Dermis microvascular lymphatic vessel endothelial cell (primary cell): ENCODE measurements around the gene FUCA1. TPM values are rescaled to one million over a fixed set of nuclear protein-coding genes. Genes with fewer than 3 reads are reported as not detected.
"Not testable (repeated sequence)": the region's sequence is repeated elsewhere in the genome, so short reads cannot be mapped to it uniquely, and the experiment has no call there.

Source experiments
- DNase-seq, 2 donors: peaks; one replicate each; pipeline versions ENCODE4 v3.0.0 to v3.0.0-alpha.2; 2010; ENCODE audit warnings: low read depth in 2 of 2
- total RNA-seq: library from RNA; depleted of rRNA; stranded (reverse); fragments of >200 nt; gene quantifications from 2 replicates; pipeline ENCODE4 v1.2.1, GENCODE V29; 2014

FUCA1 gene
- total RNA-seq, 1 donor from 2014 or later: 10.0 TPM

DNA sequence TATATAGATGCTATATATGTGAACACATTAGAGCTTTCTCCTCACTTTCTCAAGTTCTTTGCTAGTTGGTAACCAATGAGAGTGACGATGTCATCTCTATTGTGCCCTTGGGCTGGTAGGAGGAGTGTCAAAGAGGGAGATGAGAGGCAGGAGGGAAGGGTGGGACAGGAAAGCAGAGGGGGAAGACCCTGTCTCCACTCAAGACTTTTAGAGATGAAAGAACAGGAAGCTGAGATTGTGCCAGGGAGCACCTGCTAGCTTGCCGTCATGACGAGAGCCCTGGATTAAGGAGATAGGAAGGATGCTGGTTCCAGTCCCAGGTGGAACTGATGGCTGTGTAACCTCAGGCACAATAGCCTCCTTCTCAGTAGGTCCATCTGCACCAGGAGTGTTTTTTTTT is 28.4 kb upstream of the FUCA1 start:
- DNase-seq: no peak

DNA sequence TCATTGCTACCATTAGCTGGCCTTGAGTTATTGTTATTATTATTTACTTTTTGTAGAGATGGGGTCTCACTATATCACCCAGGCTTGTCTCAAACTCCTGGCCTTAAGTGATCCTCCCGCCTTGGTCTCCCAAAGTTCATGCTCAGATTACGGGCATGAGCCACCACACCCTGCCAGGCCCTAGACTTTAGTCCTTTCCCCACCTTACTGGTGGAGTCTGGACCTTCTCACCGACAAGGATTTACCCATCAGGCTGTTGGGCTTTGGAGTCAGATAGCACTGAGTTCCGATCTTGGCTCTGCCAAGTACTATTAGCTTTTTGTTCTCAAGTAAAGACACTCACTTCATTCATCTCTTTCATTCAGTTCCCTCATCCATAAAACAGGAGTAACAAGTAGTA is 27.9 kb upstream of the FUCA1 start:
- DNase-seq: no peak

DNA sequence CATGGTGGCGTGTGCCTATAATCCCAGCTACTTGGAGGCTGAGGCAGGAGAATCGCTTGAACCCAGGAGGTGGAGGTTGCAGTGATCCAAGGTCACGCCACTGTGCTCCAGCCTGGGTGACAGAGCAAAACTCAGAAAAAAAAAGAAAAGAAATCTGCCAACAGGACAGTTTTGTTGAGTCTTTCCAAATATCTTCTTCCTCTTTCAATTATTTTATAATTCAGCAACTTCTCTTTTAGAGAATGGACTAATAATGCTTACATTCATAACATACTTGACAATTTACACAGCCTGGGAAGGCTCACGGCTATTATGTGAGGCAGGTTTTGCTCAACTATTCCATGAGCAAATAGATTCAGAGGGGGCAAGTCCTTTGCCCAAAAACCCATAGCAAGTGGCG is 27.0 kb upstream of the FUCA1 start:
- no peak for DNase-seq

DNA sequence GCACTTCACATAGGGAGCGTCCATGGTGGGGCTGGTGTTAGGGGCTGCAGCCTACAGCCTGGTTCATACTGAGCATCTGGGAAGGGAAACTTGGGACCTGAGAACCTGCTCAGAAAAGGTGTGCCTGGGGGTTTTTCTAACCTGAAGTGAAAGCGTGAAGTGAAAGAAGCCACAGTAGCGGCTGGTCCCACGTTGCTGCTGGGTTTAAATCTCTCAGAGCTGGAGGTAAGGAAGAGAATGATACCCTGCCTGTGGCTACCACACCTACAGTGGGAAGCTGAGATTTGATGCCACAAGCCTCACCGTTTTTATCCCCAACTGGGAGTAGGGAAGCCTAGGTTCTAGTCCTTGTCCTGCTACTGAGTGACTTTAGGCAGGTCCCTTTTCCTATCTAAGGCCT is 21.0 kb upstream of the FUCA1 start:
- DNase-seq: no peak

DNA sequence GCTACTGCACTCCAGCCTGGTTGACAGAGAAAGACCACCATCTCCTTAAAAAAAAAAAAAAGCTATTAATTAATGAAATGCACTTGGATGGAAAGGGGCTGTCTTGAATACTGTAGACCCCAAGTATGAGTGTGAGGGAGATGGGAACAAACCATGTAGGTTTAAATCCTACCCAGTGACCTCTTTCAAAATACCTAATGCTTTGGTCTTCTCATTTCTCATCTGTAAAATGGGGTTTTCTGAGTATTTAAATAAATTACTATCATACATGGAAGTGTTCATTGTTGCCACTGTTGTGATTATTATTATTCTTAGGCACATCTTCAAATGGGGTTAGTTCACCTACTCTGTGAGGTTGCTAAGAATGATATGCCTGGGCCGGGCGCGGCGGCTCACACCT is 17.1 kb upstream of the FUCA1 start:
- DNase-seq: no peak

DNA sequence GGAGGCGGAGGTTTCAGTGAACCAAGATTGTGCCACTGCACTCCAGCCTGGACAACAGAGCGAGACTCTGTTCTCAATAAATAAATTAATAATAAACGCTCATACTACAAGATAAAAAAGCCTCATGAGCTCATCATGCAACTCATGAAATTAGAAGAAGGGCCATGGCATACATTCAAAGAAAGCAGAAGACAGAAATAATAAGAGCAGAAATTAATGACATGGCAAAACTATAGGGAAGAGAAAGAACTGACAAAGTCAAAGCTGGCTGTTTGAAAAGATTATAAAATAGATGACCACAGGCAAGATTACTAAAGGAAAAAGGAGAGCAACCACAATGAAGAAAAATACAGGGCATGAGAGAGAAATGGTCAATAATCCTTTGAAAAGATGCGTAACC is 14.7 kb upstream of the FUCA1 start:
- no peak for DNase-seq

DNA sequence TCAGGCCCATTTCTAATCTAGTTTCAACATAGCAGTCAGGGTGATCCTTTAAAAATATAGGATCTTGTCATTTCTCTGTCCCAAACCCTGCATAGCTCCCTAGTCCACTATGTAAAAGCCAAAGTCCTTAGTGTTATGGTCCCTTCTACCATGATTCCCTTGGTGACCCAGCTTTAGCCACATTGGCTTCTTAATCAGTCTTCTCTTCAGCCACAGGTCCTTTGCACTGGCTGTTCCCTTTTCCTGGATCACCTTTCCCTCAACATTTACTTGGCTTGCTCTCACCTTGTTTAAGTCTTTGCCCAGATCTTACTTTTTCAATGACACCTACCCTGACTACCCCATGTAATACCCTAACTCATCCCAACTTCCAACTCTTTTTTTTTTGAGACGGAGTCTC is 11.7 kb upstream of the FUCA1 start:
- no peak for DNase-seq

DNA sequence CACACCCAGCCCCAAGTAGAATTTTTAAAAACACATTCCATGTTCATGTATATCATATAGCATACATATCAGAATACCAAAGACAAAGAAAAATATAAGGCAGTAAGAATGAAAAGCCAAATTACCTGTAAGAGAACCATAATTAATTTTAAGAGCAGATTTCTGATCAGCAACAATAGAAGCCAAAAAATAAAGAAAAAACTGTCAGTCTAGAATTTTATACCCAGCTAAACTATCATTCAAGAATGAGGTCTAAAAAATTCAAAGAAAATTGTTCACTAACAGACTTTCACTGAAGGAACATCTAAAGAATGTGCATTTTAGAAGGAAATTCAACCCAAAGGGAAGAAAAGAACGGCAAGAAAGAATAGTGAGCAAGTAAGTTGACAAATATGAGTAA is 10.6 kb upstream of the FUCA1 start:
- DNase-seq: no peak

DNA sequence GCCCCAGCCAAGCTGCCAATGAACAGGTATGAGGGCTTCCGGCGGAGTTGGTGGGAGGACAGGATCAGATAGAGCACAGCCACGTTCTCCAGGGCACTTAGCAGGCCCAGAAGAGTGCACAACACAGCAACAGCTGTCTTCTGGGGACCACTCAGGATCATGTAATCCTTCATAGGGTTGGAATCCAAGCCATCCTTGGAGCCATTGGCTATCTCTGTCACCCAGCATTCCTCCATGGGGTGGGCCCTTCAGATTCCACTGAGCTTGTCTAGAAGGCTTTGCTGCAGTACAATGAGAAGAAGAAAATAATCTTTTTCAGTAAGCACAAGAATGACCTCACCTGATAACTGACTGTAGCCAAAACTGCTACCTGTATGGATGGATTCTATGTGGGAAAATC is 7.3 kb upstream of the FUCA1 start:
- no peak for DNase-seq

DNA sequence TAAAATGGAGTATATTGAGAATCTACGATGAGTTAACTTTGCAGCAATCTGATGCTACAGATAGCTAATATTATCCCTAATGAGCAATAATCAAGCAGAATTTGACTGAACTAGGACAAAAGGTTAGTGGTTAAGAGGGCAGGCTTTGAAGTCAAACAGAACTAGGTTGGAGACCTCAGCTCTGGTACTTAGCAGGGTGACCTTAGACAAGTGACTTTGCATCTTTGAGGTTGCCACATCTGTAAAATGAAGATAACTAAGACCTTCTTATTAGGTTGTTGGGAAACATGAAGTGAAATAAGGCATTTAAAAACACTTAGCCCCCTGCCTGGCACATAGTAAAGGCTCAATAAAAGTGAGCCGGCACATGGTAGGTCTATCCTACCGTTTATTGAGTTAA is 4.3 kb upstream of the FUCA1 start:
- no peak for DNase-seq

DNA sequence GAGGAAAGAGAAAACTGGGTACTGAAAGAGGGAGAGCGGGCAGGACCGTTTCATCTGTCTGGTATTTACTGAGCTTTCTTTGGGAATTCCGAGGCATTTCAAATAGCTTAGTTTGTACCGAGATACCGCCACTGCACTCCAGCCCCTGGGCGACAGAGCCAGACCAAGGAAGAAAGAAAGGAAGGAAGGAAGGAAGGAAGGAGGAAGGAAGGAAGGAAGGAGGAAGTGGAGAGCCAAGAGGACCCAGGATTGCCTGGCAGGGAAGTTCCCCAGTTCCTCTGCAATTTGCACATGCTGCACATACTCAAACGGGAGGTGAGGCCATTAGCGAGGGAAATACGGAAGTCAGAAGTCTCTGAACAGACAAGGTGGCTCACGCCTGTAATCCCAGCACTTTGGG is 961 bp upstream of the FUCA1 start:
- no peak for DNase-seq

DNA sequence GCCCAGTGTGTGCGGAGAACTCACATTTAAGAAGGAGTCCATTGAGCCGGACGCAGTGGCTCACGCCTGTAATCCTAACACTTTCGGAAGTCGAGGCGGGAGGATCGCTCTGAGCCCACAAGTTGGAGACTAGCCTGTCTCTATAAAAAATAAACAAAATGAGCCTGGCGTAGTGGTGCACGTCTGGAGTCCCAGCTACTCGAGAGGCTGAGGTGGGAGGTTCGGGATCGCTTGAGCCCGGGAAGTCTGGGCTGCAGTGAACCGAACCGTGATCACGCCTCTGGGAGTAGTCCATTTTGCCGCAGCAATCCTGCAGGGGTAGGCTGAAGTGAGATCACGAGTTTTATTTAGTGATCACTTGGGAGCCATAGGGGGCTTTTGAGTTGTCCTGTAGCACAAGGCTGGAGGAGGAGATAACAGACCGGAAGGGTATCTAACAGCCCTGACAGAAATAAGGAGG is 497 bp upstream of the FUCA1 start:
- peak in 1 of 2 donors; percentile 2 for DNase-seq

DNA sequence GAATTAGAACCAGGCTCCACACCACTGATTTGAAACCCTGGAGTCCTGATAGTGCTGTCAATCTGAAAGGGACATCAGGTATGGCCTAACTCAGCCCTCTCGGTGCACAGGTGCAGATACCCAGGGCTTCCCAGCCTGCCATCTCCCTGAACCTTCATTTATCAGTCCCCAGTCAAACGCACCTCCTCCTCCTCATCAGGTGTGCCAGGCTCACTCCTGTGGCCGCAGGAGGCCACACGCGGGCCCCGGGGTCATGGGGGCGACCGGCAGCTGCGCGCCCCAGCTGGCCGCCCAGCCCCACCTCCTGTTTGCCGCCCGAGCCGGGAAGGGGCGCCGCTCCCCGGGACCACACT is 572 bp downstream of the FUCA1 start:
- no peak for DNase-seq

DNA sequence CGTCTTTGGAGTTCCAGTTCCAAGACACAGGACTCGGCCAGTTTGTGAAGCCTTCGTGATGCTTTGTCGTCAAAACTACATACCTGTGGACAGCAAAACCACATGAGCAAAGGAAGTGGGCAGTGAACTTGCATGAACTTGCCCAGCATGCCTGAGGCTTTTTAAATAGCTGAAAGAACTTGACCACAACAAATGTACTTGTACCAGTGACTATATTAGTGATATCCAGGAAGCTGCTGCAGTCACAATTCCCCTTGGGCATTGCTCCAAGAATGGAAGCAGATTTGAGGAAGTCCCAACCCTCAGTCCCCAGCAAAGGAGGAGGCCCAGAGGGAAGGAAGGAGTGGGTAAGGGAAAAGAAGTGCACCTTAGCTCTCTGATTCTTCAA is 2.6 kb downstream of the FUCA1 start:
- DNase-seq: no peak

DNA sequence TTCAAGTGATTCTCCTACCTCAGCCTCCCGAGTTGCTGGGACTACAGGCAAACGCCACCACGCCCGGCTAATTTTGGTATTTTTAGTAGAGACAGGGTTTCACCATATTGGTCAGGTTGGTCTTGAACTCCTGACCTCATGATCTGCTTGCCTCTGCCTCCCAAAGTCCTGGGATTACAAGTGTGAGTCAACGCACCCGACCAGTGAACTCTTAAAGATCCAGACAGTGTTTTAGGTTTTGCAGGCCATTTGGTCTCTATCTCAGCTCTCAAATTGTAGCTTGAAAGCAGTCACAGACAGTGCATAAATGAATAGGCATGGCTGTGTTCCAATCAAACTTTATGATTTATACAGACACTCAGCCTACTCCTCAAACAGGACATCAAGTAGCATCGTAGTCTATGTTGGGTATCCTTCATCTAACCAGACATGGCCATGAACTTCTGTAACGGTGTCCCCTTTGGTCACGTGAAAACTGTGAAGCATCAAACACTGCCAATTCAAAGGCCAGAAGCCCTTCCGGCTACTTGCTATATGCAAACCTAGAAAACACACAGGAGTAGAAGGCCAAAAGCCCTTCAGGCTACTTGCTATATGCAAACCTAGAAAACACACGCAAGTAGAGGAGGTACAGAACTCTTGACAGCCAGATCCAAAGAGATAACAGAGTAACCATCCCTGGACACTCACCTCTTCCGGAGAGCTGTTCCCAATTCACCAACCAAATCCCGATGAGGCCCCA is 3.1 kb downstream of the FUCA1 start:
- DNase-seq: no peak

DNA sequence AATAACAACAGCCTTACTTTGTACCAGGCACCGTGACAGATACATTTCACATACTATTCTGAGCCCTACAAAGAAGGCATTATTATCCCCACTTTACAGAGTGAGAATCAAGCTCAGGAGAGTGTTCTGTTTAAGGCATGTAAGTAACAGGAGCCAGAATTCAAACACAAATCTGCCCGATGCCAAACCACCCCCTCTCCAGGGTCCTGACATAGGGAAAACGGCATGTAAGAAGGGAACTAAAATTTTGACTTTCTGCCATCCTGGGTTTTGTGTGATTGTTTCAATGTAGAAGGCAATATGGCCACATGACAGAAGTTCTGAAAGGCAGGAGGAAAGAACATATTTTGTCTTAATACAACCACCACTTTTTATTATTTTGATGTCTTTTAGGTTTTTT is 5.5 kb downstream of the FUCA1 start:
- no peak for DNase-seq

DNA sequence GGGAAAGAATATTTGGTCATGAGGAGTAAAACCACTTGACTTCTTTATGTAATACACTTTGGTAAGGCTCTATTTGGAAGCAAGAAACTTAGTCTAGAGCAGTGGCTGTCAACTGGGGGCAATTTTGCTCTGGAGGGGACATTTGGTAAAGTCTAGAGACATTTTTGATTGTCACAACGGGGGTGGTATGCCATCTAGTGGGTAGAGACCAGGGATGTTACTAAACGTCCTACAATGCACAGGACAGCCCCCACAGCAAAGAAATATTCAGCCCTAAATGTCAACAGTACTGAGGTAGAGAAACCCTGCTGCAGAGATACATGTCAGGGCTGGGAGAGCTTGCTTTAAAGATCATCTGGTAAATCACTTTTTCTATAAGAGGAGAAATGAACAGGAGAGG is 13.5 kb downstream of the FUCA1 start:
- peak; percentile 21 to 40 for DNase-seq

DNA sequence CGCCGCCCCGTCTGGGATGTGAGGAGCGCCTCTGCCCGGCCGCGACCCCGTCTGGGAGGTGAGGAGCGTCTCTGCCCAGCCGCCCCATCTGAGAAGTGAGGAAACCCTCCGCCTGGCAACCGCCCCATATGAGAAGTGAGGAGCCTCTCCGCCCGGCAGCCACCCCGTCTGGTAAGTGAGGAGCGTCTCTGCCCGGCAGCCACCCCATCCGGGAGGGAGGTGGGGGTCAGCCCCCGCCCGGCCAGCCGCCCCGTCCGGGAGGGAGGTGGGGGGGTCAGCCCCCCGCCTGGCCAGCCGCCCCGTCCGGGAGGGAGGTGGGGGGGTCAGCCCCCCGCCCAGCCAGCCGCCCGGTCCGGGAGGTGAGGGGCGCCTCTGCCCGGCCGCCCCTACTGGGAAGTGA is 15.0 kb downstream of the FUCA1 start:
- DNase-seq: not testable (repeated sequence)

DNA sequence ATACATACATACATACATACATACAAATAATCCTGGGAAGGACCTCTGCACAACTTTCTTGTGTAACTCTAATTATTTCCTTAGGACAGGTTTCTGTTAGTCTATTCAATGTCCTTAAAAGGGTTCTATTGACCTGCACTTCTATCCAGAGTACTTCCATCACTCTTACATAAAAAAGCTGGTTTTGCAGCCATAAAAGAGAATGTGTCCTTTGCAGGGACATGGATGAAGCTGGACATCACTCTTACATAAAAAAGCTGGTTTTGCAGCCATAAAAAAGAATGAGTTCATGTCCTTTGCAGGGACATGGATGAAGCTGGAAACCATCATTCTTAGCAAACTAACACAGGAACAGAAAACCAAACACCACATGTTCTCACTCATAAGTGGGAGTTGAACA is 16.7 kb downstream of the FUCA1 start:
- DNase-seq: not testable (repeated sequence)

DNA sequence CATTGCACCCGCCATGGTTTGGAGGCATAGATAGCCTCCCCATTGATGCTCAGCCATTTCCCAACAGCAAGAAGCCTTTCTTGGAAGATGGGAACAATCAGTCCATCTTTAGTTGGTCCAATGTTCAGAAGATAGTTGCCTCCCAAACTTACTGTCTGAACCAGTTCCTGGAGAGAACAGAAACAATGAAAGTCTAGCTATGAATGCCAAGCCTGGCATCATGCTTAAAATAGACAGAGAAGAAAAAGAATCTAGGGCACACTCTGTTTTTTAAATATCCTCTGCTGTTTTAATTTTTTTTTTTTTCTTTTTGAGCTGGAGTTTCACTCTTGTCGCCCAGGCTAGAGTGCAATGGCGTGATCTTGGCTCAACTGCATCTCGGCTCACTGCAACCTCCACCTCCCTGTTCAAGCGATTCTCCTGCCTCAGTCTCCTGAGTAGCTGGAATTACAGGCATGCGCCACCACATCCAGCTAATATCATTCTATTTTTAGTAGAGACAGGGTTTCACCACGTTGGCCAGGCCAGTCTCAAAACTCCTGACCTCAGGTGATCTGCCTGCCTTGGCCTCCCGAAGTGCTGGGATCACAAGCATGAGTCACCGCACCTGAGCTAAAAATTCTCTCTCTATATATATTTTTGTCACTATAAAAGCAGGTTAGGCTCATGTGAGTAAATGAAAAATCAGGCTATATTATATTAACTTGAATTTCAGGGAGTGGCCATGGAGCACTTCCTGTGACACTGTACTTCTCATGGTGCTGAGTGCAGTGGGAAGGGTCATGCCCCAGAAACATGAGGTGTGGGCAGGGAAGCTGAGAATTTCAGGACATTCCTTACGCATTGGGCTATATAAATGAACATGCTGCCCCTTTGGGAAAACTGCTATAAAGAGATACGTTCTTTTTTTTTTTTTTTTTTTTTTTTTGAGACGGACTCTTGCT is 19.1 kb downstream of the FUCA1 start:
- no peak for DNase-seq

DNA sequence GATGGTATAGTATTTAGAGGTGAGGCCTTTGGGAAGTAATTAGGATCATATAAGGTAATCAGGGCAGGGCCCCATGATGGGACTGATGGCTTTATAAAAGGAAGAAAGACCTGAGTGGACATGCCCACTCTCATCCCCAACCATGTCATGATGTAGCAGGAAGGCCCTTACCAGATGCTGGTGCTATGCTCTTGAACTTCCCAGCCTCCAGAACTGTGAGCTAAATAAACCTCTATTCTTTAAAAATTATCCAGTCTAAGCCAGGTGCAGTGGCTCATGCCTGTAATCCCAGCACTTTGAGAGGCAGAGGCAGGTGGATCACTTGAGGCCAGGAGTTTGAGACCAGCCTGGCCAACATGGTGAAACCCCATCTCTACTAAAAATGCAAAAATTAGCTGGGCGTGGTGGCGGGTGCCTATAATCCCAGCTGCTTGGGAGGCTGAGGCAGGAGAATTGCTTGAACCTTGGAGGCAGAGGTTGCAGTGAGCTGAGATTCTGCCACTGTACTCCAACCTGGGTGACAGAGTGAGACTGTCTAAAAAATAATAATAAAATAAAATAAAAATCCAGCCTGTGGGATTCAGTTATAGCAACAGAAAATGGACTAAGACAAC is 20.5 kb downstream of the FUCA1 start:
- DNase-seq: not testable (repeated sequence)

DNA sequence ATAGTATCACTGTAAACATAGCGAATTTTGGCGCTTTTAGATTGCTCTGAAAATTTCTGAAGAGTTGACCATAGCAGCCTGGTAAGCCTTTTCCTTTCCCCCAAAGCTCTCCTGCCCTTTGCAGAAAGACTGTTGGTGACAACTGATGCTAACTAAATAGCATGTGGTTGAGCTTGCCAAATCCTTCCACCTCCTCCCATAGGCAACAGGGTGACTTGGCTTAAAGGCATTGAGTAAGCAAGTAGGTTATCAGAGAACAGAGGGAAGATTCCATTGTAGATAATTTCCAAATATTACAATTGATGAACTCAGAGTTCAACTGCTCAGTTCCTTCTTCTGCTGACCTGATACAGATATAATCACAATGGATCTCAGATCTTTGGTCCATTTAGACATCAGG is 22.9 kb downstream of the FUCA1 start:
- no peak for DNase-seq

DNA sequence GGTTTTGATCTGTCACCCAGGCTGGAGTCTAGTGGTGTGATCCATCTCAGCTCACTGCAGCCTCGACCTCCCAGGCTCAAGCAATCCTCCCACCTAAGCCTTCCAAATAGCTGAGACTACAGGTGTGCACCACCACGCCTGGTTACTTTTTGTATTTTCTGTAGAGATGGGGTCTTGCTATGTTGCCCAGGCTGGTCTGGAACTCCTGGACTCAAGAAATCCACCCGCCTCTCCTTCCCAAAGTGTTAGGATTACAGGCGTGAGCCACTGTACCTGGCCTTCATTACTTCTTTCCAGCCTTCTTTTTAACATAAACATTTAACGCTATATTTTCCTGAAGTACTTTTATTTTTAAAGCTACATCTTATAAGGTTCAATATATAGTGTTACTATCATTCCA is 24.4 kb downstream of the FUCA1 start:
- DNase-seq: no peak
